Measurements from ENCODE around the gene REXO4. TPM values are rescaled to one million over a fixed set of nuclear protein-coding genes. Genes with fewer than 3 reads are reported as not detected.

Gene REXO4
- 34.2 and 37.3 TPM in 2 replicates for polyA plus RNA-seq (2012; rRNA removed)
- 31.7 and 34.1 TPM in 2 replicates for polyA plus RNA-seq (2012; cell fraction: cytosol; rRNA removed)
- polyA plus RNA-seq (2012; cell fraction: nucleus; rRNA removed): 21.7 and 30.0 TPM in 2 replicates

DNA sequence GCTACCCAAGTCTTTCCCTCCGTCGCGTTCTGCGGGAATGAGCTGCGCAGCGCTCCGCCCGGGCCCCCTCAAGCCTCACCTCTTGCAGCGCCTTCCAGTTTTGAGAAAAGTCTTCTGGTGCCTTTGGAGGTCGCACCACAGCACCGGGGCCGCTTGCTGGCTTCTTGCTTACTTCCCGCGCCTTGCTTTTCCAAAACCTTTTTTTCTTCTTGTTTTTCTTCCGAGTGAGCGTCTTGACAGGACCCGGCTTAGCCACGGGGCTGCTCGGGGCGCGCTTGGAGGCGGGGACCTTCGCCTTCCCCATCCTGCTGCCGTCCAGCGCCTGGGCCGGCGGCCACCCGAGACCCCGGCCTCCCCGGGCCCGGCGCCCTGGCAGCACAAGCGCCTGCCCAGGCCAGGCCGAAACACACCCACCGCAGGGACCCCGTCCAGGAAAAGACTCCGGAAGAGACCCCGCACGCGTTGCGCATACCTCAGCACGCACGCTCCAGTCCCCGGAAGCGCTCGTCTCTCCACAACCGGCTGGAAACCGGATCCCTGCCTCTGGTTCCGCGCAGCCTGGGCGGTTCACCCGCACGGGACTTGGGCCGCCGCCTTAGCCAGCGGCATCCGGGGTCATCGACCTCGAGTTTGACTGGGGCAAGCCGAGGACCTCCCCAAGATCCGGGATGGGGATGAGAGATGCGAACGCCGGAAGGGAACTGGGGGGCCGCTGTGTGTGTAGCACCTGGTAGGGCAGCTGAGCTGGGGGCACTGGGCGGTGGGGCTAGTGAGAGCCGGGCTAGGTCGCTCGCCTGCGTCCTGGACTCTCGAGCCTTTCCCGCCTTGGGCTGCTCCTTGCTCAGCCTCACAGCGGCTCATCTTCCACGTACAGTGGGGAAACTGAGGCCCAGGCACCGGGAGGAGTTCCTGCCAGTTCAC lies at the start of gene REXO4:
REXO4 (minus strand) TSS at position 470 of the 921 bp plus-strand sequence; CDS start at position 304, 166 bp downstream.
- Histone ChIP-seq H3K36me3 (replicated peaks in 1 of 2; ENCODE audit: control insufficient read depth in 1 of 2, insufficient read depth in 2 of 2, low read length in 1 of 2) (peaks cover 12 to 25% of the 10 kb centered on the region in 2 experiments), H2AFZ (ENCODE audit: low read depth) (peak within 1 kb of the TSS; percentile 95), H3F3A (replicated peaks; ENCODE audit: insufficient read depth) (no peaks in the 10 kb centered on the region), H3K9ac (peak within 1 kb of the TSS; percentile 77), H3K4me1 (ENCODE audit: control insufficient read depth in 1 of 2, insufficient read depth in 2 of 2, low read depth in 1 of 2, low read length in 1 of 2) (peaks cover 4 to 10% of the 10 kb centered on the region in 2 experiments; a peak in 2 of 4 replicates), H3K4me2 (peak within 1 kb of the TSS; percentile 89), H3K9me2 (no peaks in the 10 kb centered on the region), H4K20me1 (ENCODE audit: insufficient read depth) (0 out of 2 replicates have a peak, but pooled peaks cover 5% of the 10 kb centered on the region), H3K27ac (ENCODE audit: low read depth in 2 of 2, low read length in 1 of 2) (peak within 1 kb of the TSS; percentile 81 to 88), H3K79me2 (ENCODE audit: insufficient read depth) (peaks cover 46% of the 10 kb centered on the region), H3K9me3 (no peaks in the 10 kb centered on the region), H3K27me3 (ENCODE audit: insufficient read depth) (no peaks in the 10 kb centered on the region), H3K4me3 (ENCODE audit: low read depth in 2 of 2, low read length in 1 of 2) (peak within 1 kb of the TSS; percentile 86 to 94)
- peak; percentile 94 for DNase-seq
- POLR2A ChIA-PET: interaction anchor here (1.9 kb wide), 1 partner anchor 42 kb away, joined by 5 read pairs; the partner anchor contains the start of gene CACFD1
- CTCF ChIA-PET: interaction anchor here (1.2 to 3.7 kb wide), 4 partner anchors 13 to 131 kb away, joined by 3 to 14 read pairs (median 4); no protein-coding TSS in a partner anchor
- under 1% methylated on average over 50 of the region's 75 CpGs for WGBS (ENCODE audit: low lambda C conversion rate)
- TF ChIP-seq RFX5 (IDR thresholded peaks at IDR 0.05; ENCODE audit: low read length) (no peak), CHD2 (IDR thresholded peaks at IDR 0.05; ENCODE audit: low read length, partially characterized antibody) (peak; percentile 83), FOXM1 (IDR thresholded peaks at IDR 0.05; ENCODE audit: low read depth) (0 out of 2 replicates have a peak, but pooled peaks have one; percentile 14), GATA2 (CRISPR knock-in tag; IDR thresholded peaks at IDR 0.05) (no peak), IRF3 (IDR thresholded peaks at IDR 0.05; ENCODE audit: low read depth, low read length) (0 out of 2 replicates have a peak, but pooled peaks have one; percentile 17), FOXJ3 (CRISPR knock-in tag; IDR thresholded peaks at IDR 0.05) (peak; percentile 66; the same call in 1 of the 2 replicates), EZH2phosphoT487 (IDR thresholded peaks at IDR 0.05; ENCODE audit: borderline replicate concordance, low read depth) (no peak), MEF2A (IDR thresholded peaks at IDR 0.05; ENCODE audit: borderline replicate concordance, low read depth) (no peak), CTCF (IDR thresholded peaks at IDR 0.05) (no peak), ELF1 (IDR thresholded peaks at IDR 0.05) (peak; percentile 91), JUND (IDR thresholded peaks at IDR 0.05) (no peak), YY1 (IDR thresholded peaks at IDR 0.05; ENCODE audit: low read depth) (no peak), PBX3 (IDR thresholded peaks at IDR 0.05) (peak; percentile 34), TEAD4 (IDR thresholded peaks at IDR 0.05; ENCODE audit: borderline replicate concordance, insufficient read depth) (no peak), REST (IDR thresholded peaks at IDR 0.05; ENCODE audit: low read depth, low read length) (0 out of 2 replicates have a peak, but pooled peaks have one; percentile 40), FOSL2 (IDR thresholded peaks at IDR 0.05; ENCODE audit: borderline replicate concordance, low read depth) (no peak), POLR2AphosphoS5 (IDR thresholded peaks at IDR 0.05; ENCODE audit: low read depth, low read length) (peak; percentile 58; the same call in 1 of the 2 replicates)
- TF ChIP-seq, protein P1, sequence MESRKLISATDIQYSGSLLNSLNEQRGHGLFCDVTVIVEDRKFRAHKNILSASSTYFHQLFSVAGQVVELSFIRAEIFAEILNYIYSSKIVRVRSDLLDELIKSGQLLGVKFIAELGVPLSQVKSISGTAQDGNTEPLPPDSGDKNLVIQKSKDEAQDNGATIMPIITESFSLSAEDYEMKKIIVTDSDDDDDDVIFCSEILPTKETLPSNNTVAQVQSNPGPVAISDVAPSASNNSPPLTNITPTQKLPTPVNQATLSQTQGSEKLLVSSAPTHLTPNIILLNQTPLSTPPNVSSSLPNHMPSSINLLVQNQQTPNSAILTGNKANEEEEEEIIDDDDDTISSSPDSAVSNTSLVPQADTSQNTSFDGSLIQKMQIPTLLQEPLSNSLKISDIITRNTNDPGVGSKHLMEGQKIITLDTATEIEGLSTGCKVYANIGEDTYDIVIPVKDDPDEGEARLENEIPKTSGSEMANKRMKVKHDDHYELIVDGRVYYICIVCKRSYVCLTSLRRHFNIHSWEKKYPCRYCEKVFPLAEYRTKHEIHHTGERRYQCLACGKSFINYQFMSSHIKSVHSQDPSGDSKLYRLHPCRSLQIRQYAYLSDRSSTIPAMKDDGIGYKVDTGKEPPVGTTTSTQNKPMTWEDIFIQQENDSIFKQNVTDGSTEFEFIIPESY (IDR thresholded peaks at IDR 0.05; ENCODE audit: borderline replicate concordance, low read depth): 0 out of 2 replicates have a peak, but pooled peaks have one; percentile 33
- TF ChIP-seq, protein P2, sequence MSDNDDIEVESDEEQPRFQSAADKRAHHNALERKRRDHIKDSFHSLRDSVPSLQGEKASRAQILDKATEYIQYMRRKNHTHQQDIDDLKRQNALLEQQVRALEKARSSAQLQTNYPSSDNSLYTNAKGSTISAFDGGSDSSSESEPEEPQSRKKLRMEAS (IDR thresholded peaks at IDR 0.05; ENCODE audit: low read depth): peak; percentile 93
